Limb (tissue), 2 donors: Measurements from ENCODE around the gene MEIS2.

Experiments used
- DNase-seq, 2 donors: peaks; one replicate each; pipeline ENCODE4 v3.0.0-alpha.2; 2016; ENCODE audit errors: extremely low spot score in 2 of 2

The MEIS2 gene

DNA sequence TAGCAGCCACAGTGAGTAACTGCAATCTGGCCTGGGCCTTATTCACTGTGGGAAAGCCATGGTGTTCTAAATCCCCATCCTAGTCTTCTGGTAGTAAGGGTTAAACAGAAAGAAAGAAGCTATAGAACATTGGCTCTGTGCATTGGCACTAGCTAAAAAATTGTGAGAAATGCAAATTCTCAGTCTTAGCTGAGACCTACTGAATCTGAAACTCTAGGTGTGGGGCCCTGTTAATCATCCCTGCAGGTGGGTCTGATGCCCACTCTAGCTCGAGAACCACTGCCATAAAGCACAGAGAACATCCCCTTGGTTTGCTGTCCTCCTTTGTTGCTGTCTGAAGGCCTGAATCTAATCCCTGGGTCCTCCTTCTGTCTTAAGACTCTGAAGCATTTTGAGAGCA lies 59.3 kb downstream of the MEIS2 start:
- no peak for DNase-seq

DNA sequence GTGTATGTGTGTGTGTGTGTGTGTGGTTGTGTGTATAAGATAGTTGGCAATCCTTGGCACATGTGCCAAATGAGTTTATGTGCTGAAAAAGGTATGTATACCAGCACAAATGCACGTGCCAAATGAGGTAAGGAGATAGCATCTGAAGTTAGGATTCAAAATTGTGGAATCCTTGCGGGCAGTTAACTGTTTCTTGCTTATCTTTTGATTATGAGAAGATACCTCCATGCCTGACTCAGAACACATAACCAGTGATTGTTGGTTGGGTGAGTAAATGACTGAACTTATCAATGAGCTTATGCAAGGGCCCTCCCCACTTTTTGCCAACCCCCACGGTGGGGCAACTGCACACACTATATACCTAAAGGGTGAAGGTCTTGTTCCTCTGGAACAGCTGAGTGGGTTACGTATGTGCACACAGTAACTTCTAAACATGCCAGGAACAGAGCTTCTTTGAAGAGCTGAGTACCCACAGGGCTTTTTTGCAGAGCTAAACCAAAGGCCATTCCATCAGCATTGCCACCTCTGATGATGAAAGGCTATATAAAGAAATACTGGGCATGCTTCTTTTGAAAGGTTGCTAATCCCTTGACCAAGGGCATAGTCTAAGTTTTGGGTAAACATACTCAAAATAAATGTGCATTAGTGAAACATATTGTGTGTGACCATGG lies 60.1 kb downstream of the MEIS2 start:
- no peak for DNase-seq

GRCh38 chr15:37038716-37039106 lies 61.6 kb downstream of the MEIS2 start:
- DNase-seq = no peak

DNA sequence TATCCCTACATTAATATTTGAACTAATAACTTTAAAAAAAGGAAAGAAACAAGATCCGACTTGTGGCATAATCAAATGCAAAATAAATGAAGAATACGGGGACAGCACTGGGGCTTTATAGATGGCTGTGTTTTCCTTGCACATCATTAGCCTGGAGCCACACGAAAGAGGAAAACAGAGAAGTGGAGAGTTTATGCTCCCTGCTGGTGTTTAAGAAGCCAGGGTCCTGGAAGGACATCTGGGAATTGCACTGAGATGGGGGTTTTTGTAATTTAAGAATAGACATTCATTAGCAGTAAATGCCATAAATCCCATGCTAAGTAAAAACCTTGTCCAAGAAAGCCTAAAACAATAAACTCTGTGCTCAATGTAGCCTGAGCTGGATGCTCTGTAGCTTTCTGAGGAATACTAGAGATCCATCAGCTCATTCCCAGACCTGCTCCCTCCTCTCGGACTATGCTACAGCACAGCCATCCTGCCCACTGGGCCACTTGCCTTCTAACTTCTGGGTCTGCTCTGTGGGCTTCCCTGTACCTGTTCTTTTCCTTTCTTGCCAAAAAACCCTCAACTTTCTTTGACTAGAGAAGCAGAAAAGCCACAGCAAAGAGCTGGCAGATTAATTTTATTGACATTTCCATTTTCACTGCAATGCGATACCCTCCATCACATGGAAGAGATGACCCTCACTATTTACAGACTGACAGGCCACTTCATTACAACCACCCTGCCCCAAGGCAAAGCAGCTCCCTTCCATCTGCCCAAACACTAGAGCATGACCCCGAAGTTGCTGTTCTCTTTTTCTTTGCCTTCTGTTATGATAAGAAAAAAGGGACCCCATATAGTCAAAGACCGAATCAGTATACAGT lies 62.3 kb downstream of the MEIS2 start:
- no peak for DNase-seq

GRCh38 chr15:37037071-37037655 lies 63.2 kb downstream of the MEIS2 start:
- no peak for DNase-seq

- no peak for DNase-seq
Measured at GRCh38 chr15:37034835-37035748, 65.3 kb downstream of the MEIS2 start.

- DNase-seq = no peak
Measured at GRCh38 chr15:37034392-37034791, 66.0 kb downstream of the MEIS2 start.

DNA sequence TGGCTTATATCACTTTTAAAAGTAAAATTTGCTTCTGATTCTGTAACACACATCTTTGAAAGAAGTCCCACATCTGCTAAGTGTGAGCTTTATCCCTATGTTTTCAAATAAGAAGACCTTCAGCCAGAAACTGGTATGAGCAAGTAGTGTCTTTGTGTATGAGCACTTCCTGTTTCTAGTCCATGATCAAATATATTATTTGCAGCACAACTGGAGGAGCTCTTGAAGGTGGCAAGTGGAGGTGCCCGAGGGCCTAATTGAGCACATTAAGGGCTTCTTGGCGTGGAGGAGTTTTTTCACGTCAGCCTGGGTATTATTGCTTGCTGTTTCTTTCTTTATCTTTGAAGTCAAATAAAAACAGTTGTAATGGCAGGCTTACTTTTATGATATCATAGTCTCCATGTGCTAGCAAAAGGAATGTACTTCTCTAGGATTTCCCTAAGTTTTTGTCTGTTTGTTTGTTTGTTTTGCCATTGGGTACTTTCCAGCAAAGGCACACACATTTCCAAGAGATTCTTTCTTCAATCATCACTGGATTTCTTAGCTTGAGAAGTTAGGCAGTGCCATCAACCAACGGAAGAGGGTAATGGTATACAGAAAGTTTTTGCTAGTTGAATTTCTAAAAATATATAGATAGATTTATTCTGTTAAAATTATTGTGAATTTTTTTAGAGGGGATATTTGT lies 68.1 kb downstream of the MEIS2 start:
- no peak for DNase-seq

DNA sequence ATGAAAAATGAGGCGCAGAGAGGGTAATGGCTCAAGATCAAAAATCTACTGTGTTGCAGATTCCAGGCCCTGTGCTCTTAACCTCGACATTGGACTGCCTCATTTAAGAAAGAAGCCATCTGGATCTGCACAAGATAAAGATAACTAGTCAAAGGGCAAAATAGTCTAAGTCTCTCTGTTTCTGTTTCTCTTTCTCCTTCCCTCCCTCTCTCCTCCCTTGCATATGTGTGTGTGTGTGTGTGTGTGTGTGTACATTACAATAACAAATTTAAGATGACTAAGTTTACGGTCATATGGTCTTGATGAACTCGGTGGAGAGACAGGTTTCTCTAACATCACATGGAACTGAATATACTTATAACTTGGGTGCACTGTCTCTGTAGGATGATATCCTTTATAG lies 69.2 kb downstream of the MEIS2 start:
- no peak for DNase-seq

DNA sequence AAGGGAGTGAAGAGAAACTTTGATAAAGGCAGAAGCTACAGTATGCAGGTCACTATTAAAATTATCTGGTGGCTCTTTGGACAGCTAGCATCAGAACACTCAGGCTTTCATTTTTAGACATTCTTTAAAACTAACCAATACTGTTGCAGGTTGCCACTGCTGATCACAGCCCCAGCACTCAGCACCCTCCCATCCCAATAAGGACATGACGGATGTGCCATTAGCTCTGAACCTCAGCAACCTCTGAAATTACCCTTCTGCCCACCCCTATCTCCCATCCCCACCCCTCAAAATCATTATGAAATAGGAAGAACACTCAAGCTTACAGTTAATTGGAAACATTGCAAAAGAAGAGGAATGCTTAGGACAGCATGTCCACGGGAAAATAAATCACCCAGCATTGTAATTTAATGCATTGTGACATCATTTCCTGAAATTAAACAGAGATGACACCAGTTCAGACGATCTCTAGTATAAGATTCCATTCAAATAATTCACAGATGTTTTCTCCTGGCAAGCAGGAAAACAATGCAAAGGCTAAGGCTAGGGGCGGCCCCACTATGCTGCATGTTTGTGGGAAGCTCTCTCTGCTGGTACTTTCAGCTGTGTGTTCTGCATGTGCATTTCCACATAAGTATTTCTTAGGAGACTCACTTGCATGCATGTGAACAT lies 71.6 kb downstream of the MEIS2 start:
- peak in 1 of 2 donors; percentile 40 for DNase-seq

DNA sequence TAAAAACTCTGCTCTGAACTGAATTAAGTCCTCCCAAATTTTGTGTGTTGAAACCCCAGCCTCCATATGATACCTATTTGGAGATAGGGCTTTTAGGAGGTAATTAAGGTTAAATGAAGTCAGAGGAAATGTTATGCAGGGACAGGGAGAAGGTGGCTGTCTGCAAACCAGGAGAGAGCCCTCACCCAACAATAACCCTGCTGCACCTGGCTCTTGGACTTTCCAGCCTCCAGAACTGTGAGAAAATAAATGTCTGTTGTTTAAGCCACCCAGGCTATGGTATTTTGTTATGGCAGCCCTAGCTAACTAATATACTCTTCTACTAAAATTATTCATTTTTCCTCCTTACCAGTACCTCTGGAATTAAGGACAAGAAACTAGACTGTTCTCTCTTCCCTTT lies 79.5 kb downstream of the MEIS2 start:
- no peak for DNase-seq

- DNase-seq = no peak
Measured at GRCh38 chr15:37019479-37020433, 80.6 kb downstream of the MEIS2 start.

DNA sequence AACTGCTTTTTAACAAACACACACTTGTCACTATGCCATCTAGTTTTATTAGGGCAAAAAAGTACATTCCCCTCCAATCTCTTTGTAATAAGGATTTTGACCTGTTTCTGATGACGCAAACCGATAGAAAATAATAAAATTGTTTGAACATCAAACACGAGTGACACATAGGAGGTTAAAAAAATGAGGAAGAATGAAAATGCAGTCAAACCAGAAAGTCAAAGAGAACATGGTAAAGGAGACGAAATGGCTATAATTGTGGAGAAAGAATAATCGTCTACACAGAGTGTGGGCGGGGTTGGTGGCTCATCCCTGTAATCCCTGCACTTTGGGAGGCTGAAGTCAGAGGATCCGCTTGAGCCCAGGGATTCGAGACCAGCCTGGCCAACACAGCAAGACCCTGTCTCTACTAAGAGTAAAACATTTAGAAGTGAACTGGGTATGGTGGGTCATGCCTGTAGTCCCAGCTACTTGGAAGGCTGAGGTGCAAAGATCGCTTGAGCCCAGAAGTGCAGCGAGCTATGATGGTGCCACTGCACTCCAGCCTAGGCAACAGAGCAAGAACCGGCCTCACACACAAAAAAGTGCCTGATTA lies 83.2 kb downstream of the MEIS2 start:
- DNase-seq = no peak

DNA sequence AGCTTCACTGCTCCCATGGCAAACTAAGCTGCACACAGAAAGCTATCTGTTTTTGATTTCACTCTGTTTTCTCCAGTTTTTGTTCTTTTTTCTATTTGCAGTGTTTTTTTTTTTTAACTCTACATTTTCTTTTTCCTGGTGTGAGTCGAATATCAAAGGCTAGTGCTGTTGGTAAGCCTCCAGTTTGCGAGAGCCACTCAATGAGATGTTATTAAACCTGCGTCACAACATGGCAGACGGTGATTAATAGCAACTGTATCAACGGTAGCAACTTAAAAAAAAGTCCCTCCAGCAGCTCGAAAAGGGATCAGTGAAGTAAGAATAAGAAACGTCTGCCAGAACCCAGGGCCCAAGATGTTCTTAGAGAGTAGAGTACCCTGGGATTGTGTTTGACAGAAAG lies 84.1 kb downstream of the MEIS2 start:
- DNase-seq = peak in 1 of 2 donors; percentile 45

DNA sequence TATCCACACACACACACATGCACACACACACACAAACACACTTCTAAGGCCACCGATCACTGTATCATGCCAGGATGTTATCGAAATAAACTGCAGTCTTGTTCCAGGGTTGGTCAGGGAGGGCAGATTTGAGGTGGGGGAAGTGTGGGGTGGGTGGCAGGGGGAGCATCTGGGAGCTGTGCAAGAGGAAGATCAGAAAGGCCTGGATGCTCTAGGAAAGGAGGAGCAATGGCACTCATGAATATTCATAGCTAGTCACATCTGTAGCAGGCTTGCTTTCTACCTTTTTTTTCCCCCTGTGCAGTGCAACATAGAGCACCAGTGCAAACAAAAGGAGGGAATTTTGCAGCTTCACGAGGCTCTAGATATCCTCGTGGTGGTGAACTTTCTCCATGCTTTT lies 84.9 kb downstream of the MEIS2 start:
- no peak for DNase-seq

DNA sequence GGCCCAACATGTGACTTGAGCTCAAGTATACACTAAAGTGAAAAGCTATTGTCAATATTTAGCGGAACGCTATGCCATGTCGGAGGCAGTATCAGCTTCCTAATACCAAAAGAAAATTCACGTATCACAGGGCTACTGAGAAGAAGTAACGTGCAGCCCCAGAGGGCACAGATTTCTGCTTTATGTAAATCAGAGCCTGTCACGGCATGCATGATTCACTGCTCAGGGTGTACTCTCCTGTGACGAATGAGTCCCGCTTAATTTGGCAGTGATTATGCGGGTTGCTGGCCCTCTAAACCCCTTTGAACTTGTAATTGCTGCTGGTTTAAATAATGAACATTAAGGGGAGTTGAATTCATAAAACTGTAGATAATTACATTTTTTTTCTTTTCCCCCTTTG lies 85.3 kb downstream of the MEIS2 start:
- no peak for DNase-seq

GRCh38 chr15:37014566-37014965 lies 85.8 kb downstream of the MEIS2 start:
- DNase-seq = no peak

- no peak for DNase-seq
Measured at GRCh38 chr15:37014137-37014536, 86.2 kb downstream of the MEIS2 start.

- no peak for DNase-seq
Measured at GRCh38 chr15:37010595-37010994, 89.8 kb downstream of the MEIS2 start.
